OCI-LY1 (cell line): ENCODE results near the gene SLX4.

Experiments used
- EZH2 ChIP-seq: fragments of 200-600 bp; sonication (generic), shearing (Covaris generic); IDR thresholded peaks from 2 replicates; pipeline ENCODE4 v1.8.0; 2017; ENCODE audit warnings: borderline replicate concordance, mixed run types, mild to moderate bottlenecking, antibody characterized with exemption, low read length, moderate library complexity, mixed read lengths
- TF ChIP-seq, protein P1 (sequence below): fragments of 200-600 bp; sonication (generic), shearing (Covaris generic); IDR thresholded peaks from 2 replicates; pipeline ENCODE4 v1.5.1; 2017; ENCODE audit warnings: mild to moderate bottlenecking, antibody characterized with exemption, low read length, moderate library complexity, mixed read lengths

DNA sequence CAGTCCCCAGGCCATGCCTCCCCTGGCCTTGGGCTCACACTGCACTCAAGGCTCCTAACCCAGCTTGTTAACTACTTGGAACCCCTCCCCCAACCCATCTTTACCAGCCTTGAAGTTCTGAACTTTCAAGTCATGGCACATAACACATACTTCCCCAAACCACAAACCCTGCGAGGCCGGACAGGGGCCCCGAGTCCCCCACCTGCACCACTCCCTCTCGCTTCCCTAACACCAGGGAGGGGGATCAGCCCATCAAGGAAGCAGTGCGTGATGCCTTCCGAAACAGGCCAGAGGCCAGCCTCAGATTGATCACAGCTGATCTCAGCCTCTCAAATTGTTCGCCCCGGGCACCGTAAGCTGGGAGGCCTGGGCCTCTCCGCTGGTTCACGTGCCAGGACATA, 31.2 kb downstream of the SLX4 start:
- TF ChIP-seq, protein P1, sequence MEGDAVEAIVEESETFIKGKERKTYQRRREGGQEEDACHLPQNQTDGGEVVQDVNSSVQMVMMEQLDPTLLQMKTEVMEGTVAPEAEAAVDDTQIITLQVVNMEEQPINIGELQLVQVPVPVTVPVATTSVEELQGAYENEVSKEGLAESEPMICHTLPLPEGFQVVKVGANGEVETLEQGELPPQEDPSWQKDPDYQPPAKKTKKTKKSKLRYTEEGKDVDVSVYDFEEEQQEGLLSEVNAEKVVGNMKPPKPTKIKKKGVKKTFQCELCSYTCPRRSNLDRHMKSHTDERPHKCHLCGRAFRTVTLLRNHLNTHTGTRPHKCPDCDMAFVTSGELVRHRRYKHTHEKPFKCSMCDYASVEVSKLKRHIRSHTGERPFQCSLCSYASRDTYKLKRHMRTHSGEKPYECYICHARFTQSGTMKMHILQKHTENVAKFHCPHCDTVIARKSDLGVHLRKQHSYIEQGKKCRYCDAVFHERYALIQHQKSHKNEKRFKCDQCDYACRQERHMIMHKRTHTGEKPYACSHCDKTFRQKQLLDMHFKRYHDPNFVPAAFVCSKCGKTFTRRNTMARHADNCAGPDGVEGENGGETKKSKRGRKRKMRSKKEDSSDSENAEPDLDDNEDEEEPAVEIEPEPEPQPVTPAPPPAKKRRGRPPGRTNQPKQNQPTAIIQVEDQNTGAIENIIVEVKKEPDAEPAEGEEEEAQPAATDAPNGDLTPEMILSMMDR = no peak
- no peak for TF ChIP-seq EZH2
